K562 (cell line): Measurements from ENCODE around the gene ZBTB32. TPM values are rescaled to one million over a fixed set of nuclear protein-coding genes. Genes with fewer than 3 reads are reported as not detected.

ENCODE experiments used
- ATAC-seq: fragments of 200-7000 bp; cut with Tn5 transposase; 3 replicates; pipeline ENCODE4 v1.9.1; 2020; ENCODE audit warnings: moderate library complexity
- BruUV-seq: library from RNA; stranded (reverse); fragments of 400-500 nt; replicated peaks from 2 replicates; lab custom pipeline; 2021; lab: Mats Ljungman, UMichigan
- CTCF ChIA-PET: fragments of 300-600 bp; formaldehyde crosslinking; extraction: SDS; loops from one replicate; lab custom pipeline; 2021; ENCODE audit warnings: low intra/inter-chr PET ratio; lab: Yijun Ruan, JAX
- POLR2A ChIA-PET: fragments of 300-600, 350-650 bp; sonication (Branson Sonifier 250); formaldehyde crosslinking; extraction: SDS; loops from one replicate; lab custom pipeline; 2021; ENCODE audit warnings: antibody characterized with exemption, inconsistent platforms; lab: Yijun Ruan, JAX
- DNase-seq, 4 experiments: peaks; one replicate each; pipeline versions ENCODE4 v3.0.0 to v3.0.0-alpha.2; 2011 to 2018; ENCODE audit warnings: low spot score in 3 of 4, mixed read lengths in 3 of 4; ENCODE audit errors: extremely low read depth in 1 of 4
- FAIRE-seq: peaks from 2 replicates; lab custom pipeline; 2011; peaks lifted over from hg19 to GRCh38; lab: Jason Lieb, UNC
- H2AFZ ChIP-seq: 2 replicates; pipeline ENCODE4 v1.6.0; 2011; ENCODE audit warnings: low read depth, low read length, control low read depth, inconsistent platforms
- H3K27ac ChIP-seq: fragments of 200-600 bp; 3 replicates; pipeline ENCODE4 v1.8.0; 2011; ENCODE audit warnings: low read depth, mild to moderate bottlenecking, control low read depth, inconsistent platforms, low read length, moderate library complexity, mixed read lengths; ENCODE audit errors: extremely low read depth
- H3K27me3 ChIP-seq, 2 experiments: fragments of 300-600 bp in 1 of 2; 2 replicates in 1 of 2; 3 replicates in 1 of 2; pipeline versions ENCODE4 v1.6.0 to v1.8.0; 2011; ENCODE audit warnings: inconsistent platforms in 2 of 2, low read length in 2 of 2, mild to moderate bottlenecking in 1 of 2, mixed read lengths in 1 of 2, moderate library complexity in 1 of 2; ENCODE audit not compliant: control insufficient read depth in 2 of 2, insufficient read depth in 2 of 2
- H3K36me3 ChIP-seq: fragments of 300-600 bp; 3 replicates; pipeline ENCODE4 v1.8.0; 2011; ENCODE audit warnings: mild to moderate bottlenecking, low read length, inconsistent platforms; ENCODE audit not compliant: control insufficient read depth, insufficient read depth
- H3K4me1 ChIP-seq, 2 experiments: fragments of 200-600 bp in 1 of 2; replicated peaks in 1 of 2; 2 replicates in 1 of 2; 3 replicates in 1 of 2; pipeline versions ENCODE4 v1.5.1 to v1.8.0; 2011; ENCODE audit warnings: inconsistent platforms in 2 of 2, low read length in 2 of 2, mild to moderate bottlenecking in 1 of 2, mixed read lengths in 1 of 2, moderate library complexity in 1 of 2; ENCODE audit not compliant: control insufficient read depth in 2 of 2, insufficient read depth in 2 of 2
- H3K4me2 ChIP-seq: 2 replicates; pipeline ENCODE4 v1.6.1; 2011; ENCODE audit warnings: low read length, control low read depth, inconsistent platforms, mixed read lengths; ENCODE audit not compliant: insufficient read depth
- H3K4me3 ChIP-seq: fragments of 200-600 bp; sonication (generic), shearing (Covaris generic); 2 replicates; pipeline ENCODE4 v1.5.1; 2016; ENCODE audit warnings: control low read depth, inconsistent platforms
- H3K79me2 ChIP-seq: fragments of 200-600 bp; 3 replicates; pipeline ENCODE4 v1.8.0; 2011; ENCODE audit warnings: low read length, inconsistent platforms; ENCODE audit not compliant: control insufficient read depth, insufficient read depth
- H3K9ac ChIP-seq, 2 experiments: 2 replicates each; pipeline versions ENCODE4 v1.6.0 to v1.6.1; 2011; ENCODE audit warnings: low read depth in 2 of 2, low read length in 2 of 2, control low read depth in 1 of 2, inconsistent platforms in 1 of 2, mild to moderate bottlenecking in 1 of 2, mixed read lengths in 1 of 2; ENCODE audit not compliant: insufficient read depth in 1 of 2
- H3K9me1 ChIP-seq: one replicate; pipeline ENCODE4 v1.6.0; 2011; ENCODE audit warnings: inconsistent platforms, mild to moderate bottlenecking, low read length, moderate library complexity; ENCODE audit not compliant: control insufficient read depth, insufficient read depth
- H3K9me3 ChIP-seq: replicated peaks from 2 replicates; pipeline ENCODE4 v1.5.1; 2011; ENCODE audit warnings: low read depth, low read length, inconsistent platforms; ENCODE audit not compliant: control insufficient read depth, insufficient read depth
- H4K20me1 ChIP-seq: replicated peaks from 2 replicates; pipeline ENCODE4 v1.6.1; 2011; ENCODE audit warnings: low read length, inconsistent platforms, mixed read lengths; ENCODE audit not compliant: control insufficient read depth, insufficient read depth
- ARID3B ChIP-seq: fragments of 250-450 bp; sonication (Bioruptor Pico); IDR thresholded peaks from 2 replicates; pipeline ENCODE4 v1.4.0; 2020; ENCODE audit warnings: borderline replicate concordance
- CBFA2T2 ChIP-seq: fragments of 450-650 bp; conservative IDR thresholded peaks from 2 replicates; pipeline ENCODE4 v1.6.1; 2017; ENCODE audit warnings: mild to moderate bottlenecking
- CBX1 ChIP-seq: sonication (generic); IDR thresholded peaks from 2 replicates; pipeline ENCODE4 v1.6.1; 2016; ENCODE audit warnings: antibody characterized with exemption, low read depth, mild to moderate bottlenecking
- HMGXB4 ChIP-seq: sonication (generic); formaldehyde crosslinking; IDR thresholded peaks from 2 replicates; pipeline ENCODE4 v1.8.1; 2023; ENCODE audit warnings: mild to moderate bottlenecking, missing genetic modification reagents
- MAFF ChIP-seq: IDR thresholded peaks from 2 replicates; pipeline ENCODE4 v1.6.1; 2012; ENCODE audit warnings: low read length, improper control_type of control experiment
- NONO ChIP-seq, 2 experiments: fragments of 200-400 bp in 1 of 2; fragments of 450-650 bp in 1 of 2; formaldehyde crosslinking in 1 of 2; IDR thresholded peaks; 2 replicates each; pipeline ENCODE4 v1.6.1; 2017; ENCODE audit warnings: low read depth in 2 of 2, mild to moderate bottlenecking in 2 of 2, moderate library complexity in 2 of 2, low read length in 1 of 2
- PCBP2 ChIP-seq: fragments of 200-400 bp; formaldehyde crosslinking; IDR thresholded peaks from 2 replicates; pipeline ENCODE4 v1.6.1; 2018; ENCODE audit warnings: low read length, low read depth, mild to moderate bottlenecking, moderate library complexity; ENCODE audit not compliant: poor library complexity, severe bottlenecking
- RFX1 ChIP-seq: fragments of 450-650 bp; IDR thresholded peaks from 2 replicates; pipeline ENCODE4 v1.6.1; 2016; ENCODE audit warnings: mild to moderate bottlenecking, moderate library complexity
- ZNF318 ChIP-seq, 2 experiments: fragments of 450-650 bp; IDR thresholded peaks; 2 replicates each; pipeline ENCODE4 v1.6.1; 2016; ENCODE audit warnings: mild to moderate bottlenecking in 2 of 2, borderline replicate concordance in 1 of 2, low read depth in 1 of 2, moderate library complexity in 1 of 2
- ZNF668 ChIP-seq: fragments of 250-450 bp; sonication (Bioruptor Pico); IDR thresholded peaks from 2 replicates; pipeline ENCODE4 v1.8.0; 2022; ENCODE audit warnings: mild to moderate bottlenecking, inconsistent platforms
- whole genome bisulfite sequencing: fragments of 100-300 bp; shearing (Covaris generic); methylation state at CpG from one replicate; pipeline ENCODE4 v1.1.6; 2016; ENCODE audit warnings: low coverage, mixed read lengths; ENCODE audit not compliant: insufficient coverage; ENCODE audit errors: missing lambda C conversion rate; 5-methylcytosine and 5-hydroxymethylcytosine counted together
- in situ Hi-C: fragments of 300-500 bp; cut with MboI; formaldehyde crosslinking; loops from 4 replicates; pipeline ENCODE4 v1.15.0; 2018; ENCODE audit warnings: inconsistent platforms, mixed read lengths
- intact Hi-C: fragments of 100-400 bp; cut with micrococcal nuclease; formaldehyde crosslinking; loops from 2 replicates; pipeline ENCODE4 v1.14.2; 2022
- polyA plus RNA-seq, 8 experiments: library from polyadenylated mRNA; depleted of rRNA in 4 of 8; stranded (reverse) in 5 of 8; unstranded in 3 of 8; fragments of >200 nt; fragmentation: Nextera tagmentation in 2 of 8; fragmentation: Illumina TruSeq in 1 of 8; extraction: Ambion mirVana in 2 of 8; extraction: Trizol in 1 of 8; gene quantifications; 2 replicates each; pipeline versions ENCODE4 v1.2.1 to v1.2.3, GENCODE V29; 2011 to 2014; ENCODE audit warnings: inconsistent platforms in 1 of 8, missing spikeins in 1 of 8
- total RNA-seq, 7 experiments: library from RNA; depleted of rRNA in 6 of 7; stranded (reverse); fragments of >200 nt in 6 of 7; fragmentation: Illumina TruSeq in 2 of 7; extraction: Trizol in 2 of 7; gene quantifications; 2 replicates each; pipeline versions ENCODE4 v1.2.1 to v1.2.3, GENCODE V29; 2011 to 2021; ENCODE audit warnings: low replicate concordance in 1 of 7

ZBTB32 gene
- total and polyA plus RNA-seq, 9 of the 15 experiments (the other 6 are each of a cell fraction or from before 2014, with no cell fraction given), result 0.20 TPM; not detected in 8

- no TSS peak for BruUV-seq
- no peak for ATAC-seq
- no peak overlapping the region for H3K9ac ChIP-seq
- TF ChIP-seq ARID3B (CRISPR knock-in tag), result no peak
- TF ChIP-seq PCBP2, result no peak
- no peak for TF ChIP-seq HMGXB4 (CRISPR knock-in tag)
- no peak for TF ChIP-seq ZNF668
- no peak for TF ChIP-seq MAFF
- TF ChIP-seq CBFA2T2, result no peak
- no peak for TF ChIP-seq RFX1
- TF ChIP-seq CBX1, result no peak
- no peak for TF ChIP-seq ZNF318 (IDR thresholded peaks at IDR 0.05; ENCODE audit: borderline replicate concordance in 1 of 2, low read depth in 1 of 2)
- TF ChIP-seq NONO (IDR thresholded peaks at IDR 0.05; ENCODE audit: low read depth in 2 of 2, low read length in 1 of 2), result no peak
- TF ChIP-seq, all 486 proteins: peak for 0
- ChIA-PET CTCF (no interaction called here), POLR2A (interaction anchor here (1.0 to 1.5 kb wide), 3 partner anchors 9 to 115 kb away, joined by 3 to 8 read pairs (median 4); no protein-coding TSS in a partner anchor)
- DNase-seq (no peak), FAIRE-seq (no peak)
- Histone ChIP-seq H3K4me3 (no peak overlapping the region), H3K79me2 (no peaks in the 10 kb centered on the region), H2AFZ (no peak overlapping the region), H3K9me3 (no peaks in the 10 kb centered on the region), H4K20me1 (no peaks in the 10 kb centered on the region), H3K27ac (no peak overlapping the region), H3K36me3 (no peaks in the 10 kb centered on the region), H3K4me2 (no peak overlapping the region), H3K27me3 (peaks cover 16 to 29% of the 10 kb centered on the region in 2 experiments; a peak in 4 of 5 replicates), H3K9me1 (no peaks in the 10 kb centered on the region), H3K4me1 (peaks cover 10 to 28% of the 10 kb centered on the region in 2 experiments; a peak in 4 of 5 replicates)
- intact Hi-C loops (no loop called here), in situ Hi-C loops (no loop called here)
- 17% methylated on average over 4 of the region's 4 CpGs for WGBS
Measured at GRCh38 chr19:35669974-35670373, 34.4 kb upstream of the ZBTB32 start.
